B cell (primary cell): ENCODE measurements around the gene TMEM50B. TPM values are rescaled to one million over a fixed set of nuclear protein-coding genes. Genes with fewer than 3 reads are reported as not detected.

Experiments
- ATAC-seq: fragments of 200-7000 bp; cut with Tn5 transposase; one replicate; pipeline ENCODE4 v1.10.0; 2021; ENCODE audit warnings: low read depth, mild to moderate bottlenecking, moderate number of reproducible peaks, moderate library complexity
- CTCF ChIA-PET: fragments of 350-600 bp; sonication (Branson Sonifier 250); formaldehyde crosslinking; loops from one replicate; lab custom pipeline; 2021; ENCODE audit warnings: antibody characterized with exemption, inconsistent platforms; lab: Charles Lee
- POLR2A ChIA-PET: fragments of 350-600 bp; sonication (Branson Sonifier 250); formaldehyde crosslinking; loops from one replicate; lab custom pipeline; 2021; ENCODE audit warnings: antibody characterized with exemption; lab: Charles Lee
- DNase-seq: peaks from one replicate; pipeline ENCODE4 v3.0.0; 2013
- H2AFZ ChIP-seq: 2 replicates; pipeline ENCODE4 v1.6.1; 2012; ENCODE audit warnings: mild to moderate bottlenecking, low read depth, low read length; ENCODE audit not compliant: insufficient read depth, poor library complexity, severe bottlenecking
- H3K27ac ChIP-seq, 2 donors: 1 replicate in 1 of 2; 2 replicates in 1 of 2; pipeline ENCODE4 v1.5.1; 2012 to 2013; ENCODE audit warnings: low read length in 2 of 2, mild to moderate bottlenecking in 2 of 2, moderate library complexity in 1 of 2
- H3K27me3 ChIP-seq, 4 experiments: fragments of 200-600 bp in 1 of 4; sonication (generic) in 1 of 4; replicated peaks in 1 of 4; 1 replicate in 2 of 4; 2 replicates in 2 of 4; pipeline versions ENCODE4 v1.6.1 to v1.7.0; 2013 to 2016; ENCODE audit warnings: low read length in 3 of 4, mild to moderate bottlenecking in 2 of 4, mixed read lengths in 1 of 4, moderate library complexity in 1 of 4; ENCODE audit not compliant: insufficient read depth in 4 of 4, control insufficient read depth in 3 of 4; ENCODE audit errors: control extremely low read depth in 1 of 4
- H3K36me3 ChIP-seq, 2 experiments: replicated peaks in 1 of 2; 1 replicate in 1 of 2; 2 replicates in 1 of 2; pipeline versions ENCODE4 v1.6.1 to v1.7.1; 2013; ENCODE audit warnings: low read length in 1 of 2; ENCODE audit not compliant: insufficient read depth in 2 of 2, control insufficient read depth in 1 of 2; ENCODE audit errors: control extremely low read depth in 1 of 2, extremely low read depth in 1 of 2
- H3K4me1 ChIP-seq, 2 donors: fragments of 200-600 bp in 1 of 2; sonication (generic) in 1 of 2; 1 replicate in 1 of 2; 2 replicates in 1 of 2; pipeline versions ENCODE4 v1.5.1 to v1.6.1; 2013 to 2017; ENCODE audit warnings: low read length in 2 of 2; ENCODE audit not compliant: control insufficient read depth in 2 of 2, insufficient read depth in 2 of 2
- H3K4me2 ChIP-seq: replicated peaks from 2 replicates; pipeline ENCODE3; 2012; ENCODE audit warnings: mild to moderate bottlenecking, low read depth, low read length; ENCODE audit not compliant: poor library complexity, severe bottlenecking
- H3K4me3 ChIP-seq, 5 experiments: fragments of 200-600 bp in 1 of 5; sonication (generic) in 1 of 5; 1 replicate in 3 of 5; 2 replicates in 2 of 5; pipeline versions ENCODE4 v1.5.1 to v1.7.0; 2011 to 2016; ENCODE audit warnings: low read length in 4 of 5, mild to moderate bottlenecking in 4 of 5, low read depth in 2 of 5, control low read depth in 1 of 5, moderate library complexity in 1 of 5; ENCODE audit not compliant: insufficient read depth in 1 of 5; ENCODE audit errors: control extremely low read depth in 1 of 5, extremely low read depth in 1 of 5
- H3K79me2 ChIP-seq: fragments of 200-600 bp; sonication (generic); one replicate; pipeline ENCODE4 v1.6.0; 2016; ENCODE audit warnings: low read length; ENCODE audit not compliant: control insufficient read depth, insufficient read depth
- H3K9ac ChIP-seq: fragments of 200-600 bp; sonication (generic); 2 replicates; pipeline ENCODE4 v1.6.1; 2017; ENCODE audit warnings: mild to moderate bottlenecking, low read length, moderate library complexity
- H3K9me3 ChIP-seq, 3 donors: one replicate each; pipeline versions ENCODE4 v1.6.1 to v1.7.1; 2013; ENCODE audit warnings: low read length in 2 of 3; ENCODE audit not compliant: control insufficient read depth in 2 of 3, insufficient read depth in 1 of 3; ENCODE audit errors: control extremely low read depth in 1 of 3
- H4K20me1 ChIP-seq: 2 replicates; pipeline ENCODE4 v1.6.0; 2012; ENCODE audit warnings: mild to moderate bottlenecking, low read length; ENCODE audit not compliant: insufficient read depth, control insufficient read depth, poor library complexity, severe bottlenecking
- H3K27ac Mint-ChIP-seq: one replicate; pipeline ENCODE4 v1.8.0; 2021; ENCODE audit warnings: mixed read lengths
- H3K27me3 Mint-ChIP-seq: one replicate; pipeline ENCODE4 v1.8.0; 2021; ENCODE audit warnings: mixed read lengths
- H3K4me1 Mint-ChIP-seq: one replicate; pipeline ENCODE4 v1.8.0; 2021; ENCODE audit warnings: mixed read lengths
- H3K4me3 Mint-ChIP-seq: one replicate; pipeline ENCODE4 v1.8.0; 2021; ENCODE audit warnings: mixed read lengths
- H3K9me3 Mint-ChIP-seq: one replicate; pipeline ENCODE4 v1.8.0; 2022; ENCODE audit warnings: mixed read lengths; ENCODE audit not compliant: insufficient read depth
- EZH2 ChIP-seq: IDR thresholded peaks from 2 replicates; pipeline ENCODE4 v1.6.1; 2012; ENCODE audit warnings: borderline replicate concordance, low read depth, mild to moderate bottlenecking, moderate library complexity, low read length; ENCODE audit not compliant: insufficient read depth, poor library complexity, severe bottlenecking
- WGBS: methylation state at CpG from one replicate; pipeline ENCODE4 v1.1.5; 2013; ENCODE audit warnings: missing lambda C conversion rate; ENCODE audit not compliant: insufficient coverage; 5-methylcytosine and 5-hydroxymethylcytosine counted together
- intact Hi-C: fragments of 100-400 bp; cut with micrococcal nuclease; formaldehyde crosslinking; loops from one replicate; pipeline ENCODE4 v1.10.0; 2022
- polyA plus RNA-seq: library from polyadenylated mRNA; depleted of rRNA; stranded (reverse); fragments of >200 nt; gene quantifications from 2 replicates; pipeline ENCODE4 v1.2.3, GENCODE V29; 2012
- total RNA-seq, 2 donors: library from RNA; stranded (reverse); fragments of 120-200 nt in 1 of 2; gene quantifications; 1 replicate in 1 of 2; 2 replicates in 1 of 2; pipeline versions ENCODE4 v1.2.3 to v1.2.4, GENCODE V29; 2013 to 2022
- TF ChIP-seq, protein P1 (sequence below): fragments of 200-600 bp; IDR thresholded peaks from one replicate; pipeline ENCODE4 v1.8.0; 2022; ENCODE audit warnings: antibody characterized with exemption, mild to moderate bottlenecking

The TMEM50B gene
- total and polyA plus RNA-seq, 2 donors (not counting 1 experiment from before 2014, with no cell fraction given), result 52.6 to 79.5 TPM

DNA sequence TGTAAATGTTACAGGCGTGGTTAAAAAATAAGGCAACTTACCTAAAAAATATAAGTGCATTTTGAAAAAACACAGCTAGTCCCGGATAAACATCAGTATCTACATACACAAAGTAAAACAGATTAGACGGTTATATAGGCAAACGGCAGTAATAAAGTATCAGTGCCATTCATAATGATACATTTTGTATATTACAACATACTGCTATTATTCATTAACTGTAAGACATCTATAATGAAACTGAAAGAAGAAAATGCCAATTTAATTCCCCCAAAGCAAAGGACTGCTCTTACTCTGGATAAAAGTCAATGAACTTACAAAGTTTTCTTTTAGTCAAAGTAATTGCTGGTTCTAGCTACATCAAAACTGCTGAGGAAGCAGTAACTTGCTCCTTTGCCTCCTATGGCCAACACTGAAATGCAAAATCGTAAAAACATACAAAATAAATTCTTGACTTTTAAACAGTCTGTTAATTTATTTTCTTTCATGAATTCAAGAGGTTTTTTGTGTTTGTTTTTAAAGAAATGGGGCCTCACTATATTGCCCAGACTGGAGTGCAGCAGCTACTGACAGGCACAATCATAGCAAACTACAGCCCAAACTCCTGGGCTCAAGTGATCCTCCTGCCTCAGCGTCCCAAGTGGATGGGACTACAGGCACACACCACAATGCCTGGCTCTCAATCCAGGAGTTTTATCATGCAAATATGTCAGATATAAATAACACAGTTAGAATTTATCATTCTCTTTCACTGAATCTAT, 23.9 kb downstream of the TMEM50B start:
- no peaks in the 10 kb centered on the region for H3K9me3 Mint-ChIP-seq
- no peak for DNase-seq
- H3K27ac ChIP-seq, result no peak overlapping the region
- peaks cover 2 to 31% of the 10 kb centered on the region in 2 experiments for H3K36me3 ChIP-seq
- no peaks in the 10 kb centered on the region for H3K9me3 ChIP-seq
- H3K4me1 ChIP-seq, result no peaks in the 10 kb centered on the region
- no CpG with 5 or more reads among the region's 6 CpGs for WGBS
- no peak overlapping the region for H3K27ac Mint-ChIP-seq
- TF ChIP-seq, protein P1, sequence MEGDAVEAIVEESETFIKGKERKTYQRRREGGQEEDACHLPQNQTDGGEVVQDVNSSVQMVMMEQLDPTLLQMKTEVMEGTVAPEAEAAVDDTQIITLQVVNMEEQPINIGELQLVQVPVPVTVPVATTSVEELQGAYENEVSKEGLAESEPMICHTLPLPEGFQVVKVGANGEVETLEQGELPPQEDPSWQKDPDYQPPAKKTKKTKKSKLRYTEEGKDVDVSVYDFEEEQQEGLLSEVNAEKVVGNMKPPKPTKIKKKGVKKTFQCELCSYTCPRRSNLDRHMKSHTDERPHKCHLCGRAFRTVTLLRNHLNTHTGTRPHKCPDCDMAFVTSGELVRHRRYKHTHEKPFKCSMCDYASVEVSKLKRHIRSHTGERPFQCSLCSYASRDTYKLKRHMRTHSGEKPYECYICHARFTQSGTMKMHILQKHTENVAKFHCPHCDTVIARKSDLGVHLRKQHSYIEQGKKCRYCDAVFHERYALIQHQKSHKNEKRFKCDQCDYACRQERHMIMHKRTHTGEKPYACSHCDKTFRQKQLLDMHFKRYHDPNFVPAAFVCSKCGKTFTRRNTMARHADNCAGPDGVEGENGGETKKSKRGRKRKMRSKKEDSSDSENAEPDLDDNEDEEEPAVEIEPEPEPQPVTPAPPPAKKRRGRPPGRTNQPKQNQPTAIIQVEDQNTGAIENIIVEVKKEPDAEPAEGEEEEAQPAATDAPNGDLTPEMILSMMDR, result no peak
- no peak for TF ChIP-seq EZH2
- intact Hi-C loops, result no loop called here
- ATAC-seq, result no peak
- no peak overlapping the region for H3K9ac ChIP-seq
- no peaks in the 10 kb centered on the region for H3K27me3 ChIP-seq
- H4K20me1 ChIP-seq, result no peaks in the 10 kb centered on the region
- H3K4me3 Mint-ChIP-seq, result no peak overlapping the region
- H3K79me2 ChIP-seq, result no peaks in the 10 kb centered on the region
- H2AFZ ChIP-seq, result no peak overlapping the region
- H3K27me3 Mint-ChIP-seq, result no peaks in the 10 kb centered on the region
- ChIA-PET POLR2A (no interaction called here), CTCF (interaction anchor here (1.6 kb wide), 1 partner anchor 259 kb away, joined by 3 read pairs; no protein-coding TSS in a partner anchor)
- H3K4me2 ChIP-seq, result no peak overlapping the region
- H3K4me1 Mint-ChIP-seq, result no peaks in the 10 kb centered on the region
- H3K4me3 ChIP-seq, result no peak overlapping the region

DNA sequence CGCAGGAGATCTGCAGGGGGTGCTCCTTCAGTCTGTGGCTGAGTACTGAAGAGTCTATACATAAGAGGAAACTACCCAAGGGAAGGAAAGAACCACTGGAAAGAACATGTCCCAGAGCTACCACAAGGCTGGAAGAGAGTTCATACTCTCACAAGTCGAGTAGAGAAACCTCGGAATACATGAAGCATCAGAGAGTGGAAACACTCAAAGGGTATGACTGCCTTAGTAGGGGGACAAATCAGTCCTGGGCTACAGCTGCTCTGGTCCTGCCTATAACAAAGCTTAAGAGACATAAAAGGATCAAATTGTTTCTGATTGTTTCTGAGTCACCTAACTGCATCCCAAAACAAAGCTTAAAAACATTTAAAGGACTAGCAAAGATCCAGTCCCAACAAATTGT, 27.4 kb downstream of the TMEM50B start:
- DNase-seq, result no peak
- TF ChIP-seq EZH2, result no peak
- TF ChIP-seq, protein P1, result no peak
- Histone ChIP-seq H3K4me3 (no peak overlapping the region), H2AFZ (no peak overlapping the region), H3K27me3 (no peaks in the 10 kb centered on the region), H3K4me1 (no peaks in the 10 kb centered on the region), H3K36me3 (peaks cover 0 to 26% of the 10 kb centered on the region in 2 experiments), H3K4me2 (no peak overlapping the region), H4K20me1 (no peaks in the 10 kb centered on the region), H3K27ac (no peak overlapping the region), H3K79me2 (no peaks in the 10 kb centered on the region), H3K9ac (no peak overlapping the region), H3K9me3 (no peaks in the 10 kb centered on the region)
- POLR2A ChIA-PET, result no interaction called here
- CTCF ChIA-PET, result interaction anchor here (0.6 to 2.3 kb wide), 4 partner anchors 12 to 851 kb away, joined by 3 to 10 read pairs (median 3); no protein-coding TSS in a partner anchor
- no peak overlapping the region for H3K4me3 Mint-ChIP-seq
- H3K9me3 Mint-ChIP-seq, result no peaks in the 10 kb centered on the region
- H3K27ac Mint-ChIP-seq, result no peak overlapping the region
- no peaks in the 10 kb centered on the region for H3K4me1 Mint-ChIP-seq
- no peaks in the 10 kb centered on the region for H3K27me3 Mint-ChIP-seq
- WGBS, result 100% methylated on average over 3 of the region's 3 CpGs
- intact Hi-C loops, result no loop called here
- no peak for ATAC-seq
